NCI-H146 treated with DMSO at 0.1 percent for 48 hours (cell line): Measurements from ENCODE around the gene SOX6.
"Not testable (repeated sequence)": the region's sequence is repeated elsewhere in the genome, so short reads cannot be mapped to it uniquely, and the experiment has no call there.

ENCODE experiments used
- DNase-seq: peaks from one replicate; lab custom pipeline; 2025; ENCODE audit not compliant: unreplicated experiment; lab: John Stamatoyannopoulos, UW

SOX6 gene

DNA sequence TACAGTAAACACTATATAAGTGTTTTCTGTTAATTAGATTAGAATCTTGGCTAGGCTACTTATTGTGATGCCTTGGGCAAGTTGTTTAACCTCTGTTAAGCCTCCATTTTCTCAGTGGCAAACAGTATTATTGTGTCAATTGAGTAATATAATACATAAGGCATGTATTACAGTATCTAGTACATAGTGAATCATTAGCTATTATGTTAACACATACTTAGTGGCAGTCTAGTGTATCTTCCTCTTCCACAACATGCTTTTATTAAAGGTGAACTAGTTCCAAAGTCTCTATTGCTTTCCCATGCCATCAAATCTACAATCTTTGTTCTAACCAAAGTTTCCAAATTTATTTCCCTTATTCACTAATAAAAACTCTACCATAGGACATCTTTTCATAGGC, 200.9 kb downstream of the SOX6 start:
- DNase-seq: no peak

DNA sequence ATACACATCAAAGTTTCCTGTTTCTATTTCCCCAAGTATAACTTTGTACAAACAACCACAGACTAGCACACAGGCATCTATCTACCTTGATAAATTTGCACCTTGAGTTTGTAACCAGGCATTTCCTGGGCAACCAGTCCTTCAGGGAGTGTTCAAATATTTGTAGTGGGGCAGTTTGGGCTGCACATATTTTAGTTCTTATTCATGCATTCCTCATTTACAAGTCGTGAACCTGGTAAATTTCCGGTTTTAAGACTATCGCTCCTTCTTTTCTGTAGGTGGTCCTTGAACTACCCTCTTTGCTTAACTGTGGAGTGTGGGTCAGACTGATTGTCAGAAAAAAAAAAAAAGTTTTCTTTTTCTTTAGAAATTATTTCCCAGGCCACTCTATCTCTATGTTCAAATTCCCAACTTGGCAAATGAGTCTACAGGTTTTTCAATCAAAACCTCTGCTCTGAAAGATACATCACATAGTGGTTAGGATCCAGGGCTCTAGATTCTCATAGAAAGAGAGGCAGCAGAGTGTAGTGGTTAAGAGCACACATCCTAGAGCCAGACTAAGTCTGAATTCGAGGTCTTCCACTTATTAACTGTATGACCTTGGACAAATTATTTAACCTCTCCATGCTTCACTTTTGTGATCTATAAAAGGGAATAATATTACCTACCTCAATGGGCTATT, 201.5 kb downstream of the SOX6 start:
- no peak for DNase-seq

DNA sequence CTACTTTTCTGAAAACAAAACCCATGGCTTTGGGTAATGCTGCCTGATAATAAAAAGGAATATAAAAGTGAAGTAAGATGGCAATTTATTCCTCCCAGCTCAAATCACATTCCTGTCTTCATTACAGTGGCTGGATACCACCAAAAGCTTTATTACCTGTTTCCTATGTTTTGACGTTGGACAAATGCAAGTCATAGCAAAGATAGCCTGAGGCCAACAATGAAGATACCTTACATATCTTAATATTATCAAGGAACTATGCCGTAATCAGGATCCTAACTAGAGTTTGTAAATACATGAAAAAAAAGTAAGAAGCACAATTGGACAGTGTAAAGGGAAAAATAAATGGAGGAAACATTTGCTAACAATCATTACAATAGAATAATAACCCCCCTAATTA, 202.4 kb downstream of the SOX6 start:
- DNase-seq: no peak

DNA sequence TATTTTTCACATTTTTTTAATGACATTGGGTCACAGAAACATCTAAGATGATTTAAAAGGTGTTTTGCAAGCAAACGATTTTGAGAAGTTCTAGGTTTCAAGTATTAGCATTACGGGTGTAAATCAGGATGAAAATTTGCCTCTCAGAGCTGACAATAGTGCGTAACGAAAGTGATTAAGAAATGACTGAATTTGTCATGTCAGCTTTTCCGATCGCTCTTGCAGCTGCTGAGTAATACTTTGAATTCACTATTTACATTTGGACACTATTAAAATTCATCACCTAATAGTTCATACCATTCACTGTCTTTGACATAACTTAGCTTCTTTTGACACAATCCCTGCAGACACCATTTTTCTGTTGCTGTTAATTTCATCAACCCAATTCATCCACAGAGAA, 205.2 kb downstream of the SOX6 start:
- DNase-seq: no peak

DNA sequence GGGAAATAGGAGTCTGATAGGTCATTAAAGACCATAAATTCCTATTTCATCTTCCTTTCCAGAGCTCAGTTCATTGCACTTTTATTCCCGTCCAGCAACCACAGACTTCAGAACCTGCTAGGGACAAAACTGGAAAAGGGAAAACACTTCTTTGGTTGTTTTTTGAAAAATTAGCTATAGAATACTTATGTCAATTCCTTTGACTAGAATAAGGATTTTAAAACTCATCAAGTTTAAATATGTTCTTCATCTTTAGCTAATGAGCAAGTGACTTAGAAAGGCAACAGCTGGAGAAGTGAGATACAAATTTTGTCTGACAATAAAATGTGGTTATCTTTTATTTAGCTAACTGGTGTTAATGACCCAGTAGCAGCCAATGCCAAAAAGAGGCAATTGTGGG, 206.9 kb downstream of the SOX6 start:
- no peak for DNase-seq

DNA sequence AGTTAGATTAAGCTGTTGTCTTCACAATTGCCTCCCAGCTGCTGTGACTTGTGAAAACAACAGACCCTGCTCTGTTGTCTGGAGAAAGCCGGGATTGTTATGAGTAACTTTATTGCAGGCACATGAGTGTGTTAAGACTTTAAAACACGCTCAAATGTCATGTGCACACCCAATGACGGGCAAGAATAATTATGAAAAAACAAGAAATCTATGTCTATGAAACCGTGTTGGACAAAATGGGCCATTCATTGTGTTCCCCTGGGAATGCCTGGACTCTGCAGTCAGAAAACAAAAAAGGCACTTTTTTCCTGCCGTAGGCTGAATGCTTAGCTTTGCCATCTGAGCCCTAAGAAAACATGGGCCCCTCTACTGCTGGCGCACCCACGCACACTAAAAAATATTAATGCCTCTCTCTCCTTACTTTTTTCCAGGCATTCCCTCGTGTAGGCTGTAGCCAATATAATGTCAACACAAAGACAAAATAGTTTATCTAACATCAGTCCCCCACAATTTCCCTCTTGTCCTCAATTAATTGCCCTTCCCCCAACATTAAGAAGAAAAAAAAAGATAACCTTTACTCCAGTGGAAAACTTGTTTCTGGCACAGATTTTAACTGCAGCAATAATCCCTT, 207.9 kb downstream of the SOX6 start:
- DNase-seq: no peak

DNA sequence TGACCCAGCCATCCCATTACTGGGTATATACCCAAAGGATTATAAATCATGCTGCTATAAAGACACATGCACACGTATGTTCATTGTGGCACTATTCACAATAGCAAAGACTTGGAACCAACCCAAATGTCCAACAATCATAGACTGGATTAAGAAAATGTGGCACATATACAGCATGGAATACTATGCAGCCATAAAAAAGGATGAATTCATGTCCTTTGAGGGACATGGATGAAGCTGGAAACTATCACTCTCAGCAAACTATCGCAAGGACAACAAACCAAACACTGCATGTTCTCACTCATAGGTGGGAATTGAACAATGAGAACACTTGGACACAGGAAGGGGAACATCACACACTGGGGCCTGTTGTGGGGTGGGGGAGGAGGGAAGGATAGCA, 209.4 kb downstream of the SOX6 start:
- not testable (repeated sequence) for DNase-seq

DNA sequence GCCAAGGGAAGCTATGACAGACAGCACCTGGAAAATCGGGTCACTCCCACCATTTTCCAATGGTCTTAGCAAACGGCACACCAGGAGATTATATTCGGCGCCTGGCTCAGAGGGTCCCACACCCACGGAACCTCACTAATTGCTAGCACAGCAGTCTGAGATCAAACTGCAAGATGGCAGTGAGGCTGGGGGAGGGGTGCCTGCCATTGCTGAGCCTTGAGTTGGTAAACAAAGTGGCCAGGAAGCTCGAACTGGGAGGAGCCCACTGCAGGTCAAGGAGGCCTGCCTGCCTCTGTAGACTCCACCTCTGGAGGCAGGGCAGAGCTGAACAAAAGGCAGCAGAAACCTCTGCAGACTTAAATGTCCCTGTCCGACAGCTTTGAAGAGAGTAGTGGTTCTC, 214.7 kb downstream of the SOX6 start:
- not testable (repeated sequence) for DNase-seq

DNA sequence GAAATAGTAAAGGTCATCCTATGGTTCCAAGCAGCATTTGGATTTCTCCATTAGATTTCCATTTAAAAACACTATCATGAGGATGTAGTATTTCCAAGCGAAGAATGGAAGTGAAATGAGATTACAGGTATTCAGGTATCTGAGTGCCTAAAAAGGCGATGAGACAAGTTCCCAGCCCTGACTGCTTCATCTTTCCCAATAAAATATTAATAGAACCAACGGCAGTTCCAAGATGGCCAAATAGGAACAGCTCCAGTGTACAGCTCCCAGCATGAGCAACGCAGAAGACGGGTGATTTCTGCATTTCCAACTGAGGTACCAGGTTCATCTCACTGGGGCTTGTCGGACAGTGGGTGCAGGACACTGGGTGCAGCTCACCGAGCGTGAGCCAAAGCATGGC, 215.2 kb downstream of the SOX6 start:
- not testable (repeated sequence) for DNase-seq

DNA sequence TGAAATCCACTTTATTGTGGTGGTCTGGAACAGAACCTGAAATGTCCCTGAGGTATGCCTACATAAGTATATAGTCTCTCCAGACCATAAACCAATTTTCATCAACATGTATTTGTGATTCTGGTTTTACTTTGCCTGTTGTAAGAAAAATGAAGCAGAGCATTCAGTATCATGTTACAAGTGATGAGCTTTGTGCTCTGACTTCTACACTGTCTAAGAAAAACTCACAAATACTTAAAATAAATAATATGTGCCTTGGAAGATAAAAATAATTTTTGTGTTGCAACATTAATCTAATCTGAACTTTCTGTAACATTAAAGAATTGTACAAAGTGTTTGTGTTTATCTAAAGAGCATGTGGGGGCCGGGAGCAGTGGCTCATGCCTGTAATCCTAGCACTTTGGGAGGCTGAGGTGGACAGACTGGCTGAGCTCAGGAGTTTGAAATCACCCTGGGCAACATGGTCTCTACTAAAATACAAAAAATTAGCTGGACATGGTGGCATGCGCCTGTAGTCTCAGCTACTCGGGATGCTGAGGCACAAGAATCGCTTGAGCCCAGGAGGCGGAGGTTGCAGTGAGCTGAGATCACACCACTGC, 219.5 kb downstream of the SOX6 start:
- DNase-seq: no peak

DNA sequence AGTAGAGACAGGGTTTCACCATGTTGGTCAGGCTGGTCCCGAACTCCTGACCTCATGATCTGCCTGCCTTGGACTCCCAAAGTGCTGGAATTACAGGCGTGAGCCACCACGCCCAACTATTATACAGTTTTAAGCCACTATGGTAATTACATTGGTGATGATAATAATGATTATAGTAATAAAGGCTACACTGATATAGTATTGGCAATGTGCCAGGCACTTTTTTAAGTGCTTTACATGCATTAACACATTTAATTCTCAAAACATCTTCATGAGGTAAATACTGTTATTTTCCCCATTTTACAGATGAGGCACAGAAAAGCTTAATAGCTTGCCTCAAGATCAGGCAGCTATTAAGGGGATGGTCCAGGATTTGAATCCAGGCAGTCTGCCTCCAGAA, 222.5 kb downstream of the SOX6 start:
- no peak for DNase-seq

DNA sequence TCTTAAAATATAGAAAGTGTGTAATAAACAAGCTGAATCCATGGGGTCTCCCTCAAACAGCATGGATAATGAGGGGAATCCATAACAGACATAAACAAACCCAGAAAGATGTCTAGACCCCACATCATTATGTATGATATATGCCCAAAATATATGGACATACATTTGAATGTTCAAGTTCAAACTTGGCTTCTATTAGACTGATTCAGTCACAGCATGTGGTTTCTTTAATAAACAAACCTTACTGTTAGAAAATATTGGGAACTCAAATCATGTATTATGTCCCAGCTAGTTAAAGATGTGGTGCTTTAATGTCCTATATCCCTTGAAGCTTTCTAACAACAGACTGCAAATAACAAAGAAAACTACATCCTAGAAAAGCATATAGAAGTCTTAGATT, 228.6 kb downstream of the SOX6 start:
- no peak for DNase-seq

DNA sequence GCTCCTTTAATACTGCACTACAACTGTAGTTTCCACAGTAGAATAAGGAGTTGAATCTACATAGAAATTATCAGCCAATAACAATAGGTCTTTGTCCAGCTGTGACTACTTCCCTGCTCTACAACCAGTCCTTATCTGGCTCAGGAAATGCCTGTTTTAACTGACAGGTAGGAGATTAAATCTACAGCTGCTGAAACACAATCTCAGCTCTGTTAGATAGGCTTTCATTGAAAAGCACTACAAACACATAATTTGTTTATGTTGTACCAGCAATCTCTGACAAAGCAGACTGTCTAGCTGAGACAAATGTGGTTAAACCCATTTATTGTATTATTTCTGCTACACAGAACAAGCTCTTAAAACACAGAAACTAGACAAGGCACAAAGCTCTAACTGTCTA, 230.0 kb downstream of the SOX6 start:
- DNase-seq: peak; percentile 89

DNA sequence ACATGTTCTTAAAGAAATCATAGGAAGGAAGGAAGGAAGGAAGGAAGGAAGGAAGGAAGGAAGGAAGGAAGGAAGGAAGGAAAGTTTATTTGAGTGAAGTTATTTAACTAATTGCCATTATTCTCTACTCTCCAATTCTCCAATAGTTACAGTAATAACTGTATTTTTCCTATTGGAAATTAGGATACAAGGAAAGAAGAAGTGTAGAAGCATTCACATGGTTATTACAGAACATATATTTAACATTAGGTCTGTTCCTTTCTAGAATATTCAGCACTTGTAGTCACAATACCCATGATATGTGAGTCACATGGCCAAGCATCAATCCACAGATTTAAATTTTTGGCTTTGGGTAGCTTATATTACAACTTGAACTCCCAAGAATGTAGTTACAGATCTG, 230.6 kb downstream of the SOX6 start:
- DNase-seq: no peak

DNA sequence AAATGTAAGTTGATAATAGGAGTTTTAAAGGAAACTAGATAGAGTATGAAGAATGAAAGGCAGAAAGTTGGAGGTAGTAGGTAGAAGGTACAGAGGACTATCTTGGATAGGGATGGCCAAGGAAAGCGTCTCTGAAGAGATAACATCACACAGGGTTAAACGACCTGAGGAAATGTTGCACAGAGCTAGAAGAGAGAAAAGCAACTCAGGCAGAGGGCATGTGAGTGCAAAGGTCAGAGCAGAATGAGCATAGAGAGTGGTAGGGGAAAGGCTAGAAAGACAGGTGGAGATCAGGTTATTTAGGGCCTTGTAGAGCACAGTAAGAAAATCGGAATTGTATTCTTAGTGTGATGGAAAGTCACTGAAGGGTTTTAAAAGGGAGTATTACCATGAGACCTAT, 232.0 kb downstream of the SOX6 start:
- no peak for DNase-seq

DNA sequence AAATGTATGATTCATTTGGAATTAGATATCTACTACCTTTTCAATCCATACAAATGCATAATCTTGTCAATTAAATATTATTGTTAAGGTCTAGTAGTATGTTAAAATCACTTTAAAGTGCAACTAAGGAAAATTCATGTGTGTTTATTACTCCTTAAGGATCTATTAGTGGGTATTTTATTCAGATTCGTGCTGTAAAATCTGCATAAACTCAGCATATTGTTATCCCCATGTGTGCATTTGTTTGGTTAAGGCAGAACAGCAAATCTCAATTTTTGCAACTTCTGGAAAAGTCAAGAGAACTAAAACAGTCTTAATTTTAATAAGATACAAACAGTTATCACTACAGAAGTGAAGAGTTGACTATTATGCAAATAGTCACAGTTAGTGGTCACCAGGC, 234.5 kb downstream of the SOX6 start:
- no peak for DNase-seq

DNA sequence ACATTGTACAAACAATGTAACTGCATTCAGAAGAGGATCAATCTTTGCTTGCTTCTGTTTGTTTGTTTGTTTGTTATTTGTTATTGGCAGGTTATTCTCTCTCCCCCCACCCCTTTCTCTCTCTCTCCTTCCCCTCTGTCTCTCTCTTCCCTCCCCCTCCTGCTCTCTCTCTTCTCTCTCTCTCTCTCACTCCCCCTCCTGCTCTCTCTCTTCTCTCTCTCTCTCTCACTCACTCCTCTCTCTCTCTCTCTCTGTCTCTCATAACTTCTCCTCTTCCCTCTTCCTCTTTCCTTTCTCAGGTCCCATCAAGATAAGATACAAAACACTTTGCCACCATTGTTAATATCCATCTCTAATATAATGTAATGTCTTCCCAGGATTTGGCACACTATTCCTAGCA, 236.3 kb downstream of the SOX6 start:
- DNase-seq: no peak

DNA sequence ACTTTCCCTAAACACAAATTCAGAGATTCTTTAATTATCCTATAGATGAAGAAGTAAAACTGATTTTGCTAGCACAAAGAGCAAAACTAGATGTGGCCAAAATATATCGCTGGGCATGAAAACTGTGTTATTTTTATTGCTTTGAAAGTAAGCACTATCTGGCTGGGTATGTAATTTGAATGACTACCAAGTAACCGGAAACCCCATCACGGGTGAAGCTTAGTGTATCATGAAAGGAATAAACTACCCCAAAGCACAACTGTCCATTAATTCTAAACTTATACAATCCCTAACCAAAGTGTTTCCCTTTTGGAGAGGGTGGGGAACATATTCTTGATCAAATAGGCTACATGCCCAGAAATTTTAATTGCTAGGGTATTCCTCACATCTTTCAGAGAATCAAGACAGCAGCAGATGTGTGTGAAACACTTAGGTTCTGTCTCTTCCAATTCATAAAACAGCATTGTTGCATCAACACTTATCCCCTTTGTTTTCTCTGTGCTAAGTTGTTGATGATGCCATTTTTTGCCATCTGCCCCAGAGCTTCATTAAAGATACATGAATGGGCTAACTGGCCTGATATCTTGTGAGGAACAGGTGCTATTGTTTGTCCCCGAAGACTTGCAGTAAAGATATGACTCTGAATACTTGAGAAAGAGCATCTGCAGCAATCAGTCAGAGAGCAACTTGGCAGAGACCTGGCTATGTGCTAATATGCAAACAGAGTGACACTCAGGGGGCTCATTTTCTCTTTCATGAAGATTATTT, 238.2 kb downstream of the SOX6 start:
- DNase-seq: no peak

DNA sequence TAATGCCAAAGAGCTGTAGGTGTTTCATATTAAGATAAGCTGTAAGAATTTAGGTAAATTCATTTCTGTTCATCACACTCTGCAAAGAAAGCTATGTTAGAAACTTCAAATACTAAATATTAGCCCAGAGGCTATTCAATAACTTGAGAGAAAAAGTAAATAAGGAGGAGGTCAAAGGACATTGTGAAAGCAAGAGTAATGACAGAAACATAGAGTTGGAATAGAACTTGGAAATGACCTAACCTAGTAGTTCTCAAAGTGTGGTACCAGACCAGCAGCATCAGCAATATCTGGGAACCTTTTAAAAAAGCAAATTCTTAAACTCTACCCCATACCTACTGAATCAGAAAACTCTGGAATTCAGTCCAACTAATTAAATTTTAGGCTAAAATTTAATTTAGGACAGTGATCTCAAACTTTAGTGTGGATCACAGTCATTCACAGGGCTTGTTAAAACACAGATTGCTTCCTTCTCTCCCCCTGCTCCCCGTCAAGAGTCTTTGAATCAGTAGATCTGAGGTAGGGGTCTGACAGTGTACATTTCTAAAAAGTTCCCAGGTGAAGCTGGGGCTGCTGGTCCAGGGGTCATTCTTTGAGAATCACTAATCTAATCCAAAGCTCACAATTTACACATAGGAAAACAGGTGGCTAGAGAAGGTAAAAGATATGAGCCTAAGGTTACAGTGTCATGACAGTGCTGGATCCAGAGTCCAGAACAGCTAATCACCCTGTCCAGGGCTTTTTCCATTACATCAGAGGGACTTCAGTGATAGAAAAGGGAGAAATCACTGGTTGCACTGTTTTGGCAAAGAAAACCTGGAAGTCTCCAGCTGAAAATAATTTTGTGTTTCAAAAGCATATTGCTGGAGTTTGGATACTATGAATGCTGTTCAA, 241.1 kb downstream of the SOX6 start:
- DNase-seq: no peak

DNA sequence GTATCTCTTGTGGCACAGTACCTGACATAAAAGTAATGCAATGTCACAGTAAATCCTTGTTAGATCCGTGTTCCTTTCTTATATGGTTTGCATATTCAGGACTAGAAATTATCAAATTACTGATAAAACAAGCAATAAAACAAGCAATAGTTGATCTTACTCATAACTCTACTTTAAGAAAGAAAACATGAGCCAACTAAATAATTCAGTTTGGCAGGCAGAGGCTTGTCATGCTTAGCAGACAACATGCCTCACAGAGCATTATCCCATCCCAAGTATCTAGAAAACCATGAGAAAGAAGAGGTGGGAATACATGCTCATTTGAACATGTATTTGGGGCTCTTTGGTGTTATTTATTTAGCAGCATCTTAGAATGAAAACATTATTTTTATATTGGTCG, 241.9 kb downstream of the SOX6 start:
- no peak for DNase-seq

DNA sequence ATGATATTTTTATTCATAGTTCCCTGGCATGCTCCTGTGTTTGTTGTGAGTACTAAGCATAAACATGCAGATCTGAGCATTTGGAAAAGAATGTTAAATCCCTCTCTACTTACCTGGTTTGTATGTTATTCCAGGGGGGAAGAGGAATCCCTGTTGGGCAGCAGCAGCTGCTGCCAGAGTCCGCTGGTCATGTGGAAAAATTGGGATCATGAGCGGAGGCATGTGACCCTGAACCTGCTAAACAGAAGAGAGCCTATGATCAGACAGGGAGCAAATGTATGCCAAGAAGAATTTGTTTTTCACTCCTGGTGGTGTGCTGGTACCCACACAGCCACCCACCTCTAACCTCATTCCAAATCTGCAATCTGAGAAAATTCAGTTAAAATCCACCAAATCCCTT, 244.7 kb downstream of the SOX6 start:
- no peak for DNase-seq
